ENCODE results near the gene CPED1. TPM values are rescaled to one million over a fixed set of nuclear protein-coding genes. Genes with fewer than 3 reads are reported as not detected.

Gene CPED1
- total RNA-seq, 1 donor from 2014 or later: 33.8 TPM

GRCh38 chr7:121107923-121108498, 119.5 kb downstream of the CPED1 start:
- Histone ChIP-seq H3K27ac (replicated peaks) (no peak overlapping the region), H3K4me3 (no peak overlapping the region), H3K36me3 (no peaks in the 10 kb centered on the region), H3K27me3 (ENCODE audit: low read depth) (no peaks in the 10 kb centered on the region), H3K4me1 (peaks cover 32% of the 10 kb centered on the region), H3K9me3 (replicated peaks) (no peaks in the 10 kb centered on the region)
- TF ChIP-seq CTCF (IDR thresholded peaks at IDR 0.05; ENCODE audit: borderline replicate concordance): peak; percentile 87
- intact Hi-C loops (cut with micrococcal nuclease): loop anchor here (10.0 kb wide), 1 partner anchor 303 kb away; no protein-coding TSS in a partner anchor
- DNase-seq: no peak

GRCh38 chr7:121109145-121109544, 120.6 kb downstream of the CPED1 start:
- no peak for TF ChIP-seq CTCF (IDR thresholded peaks at IDR 0.05; ENCODE audit: borderline replicate concordance)
- Histone ChIP-seq H3K4me3 (no peak overlapping the region), H3K36me3 (no peaks in the 10 kb centered on the region), H3K27ac (replicated peaks) (no peak overlapping the region), H3K4me1 (peaks cover 20% of the 10 kb centered on the region), H3K27me3 (ENCODE audit: low read depth) (no peaks in the 10 kb centered on the region), H3K9me3 (replicated peaks) (no peaks in the 10 kb centered on the region)
- intact Hi-C loops (cut with micrococcal nuclease): loop anchor here (10.0 kb wide), 1 partner anchor 304 kb away; no protein-coding TSS in a partner anchor
- no peak for DNase-seq

GRCh38 chr7:121113288-121113687, 124.8 kb downstream of the CPED1 start:
- H3K4me3 ChIP-seq: no peak overlapping the region
- no peaks in the 10 kb centered on the region for H3K27me3 ChIP-seq (ENCODE audit: low read depth)
- TF ChIP-seq CTCF (IDR thresholded peaks at IDR 0.05; ENCODE audit: borderline replicate concordance): no peak
- no peaks in the 10 kb centered on the region for H3K4me1 ChIP-seq
- H3K27ac ChIP-seq (replicated peaks): no peak overlapping the region
- intact Hi-C loops (cut with micrococcal nuclease): no loop called here
- DNase-seq: no peak
- H3K36me3 ChIP-seq: peaks cover 3% of the 10 kb centered on the region
- no peaks in the 10 kb centered on the region for H3K9me3 ChIP-seq (replicated peaks)

DNA sequence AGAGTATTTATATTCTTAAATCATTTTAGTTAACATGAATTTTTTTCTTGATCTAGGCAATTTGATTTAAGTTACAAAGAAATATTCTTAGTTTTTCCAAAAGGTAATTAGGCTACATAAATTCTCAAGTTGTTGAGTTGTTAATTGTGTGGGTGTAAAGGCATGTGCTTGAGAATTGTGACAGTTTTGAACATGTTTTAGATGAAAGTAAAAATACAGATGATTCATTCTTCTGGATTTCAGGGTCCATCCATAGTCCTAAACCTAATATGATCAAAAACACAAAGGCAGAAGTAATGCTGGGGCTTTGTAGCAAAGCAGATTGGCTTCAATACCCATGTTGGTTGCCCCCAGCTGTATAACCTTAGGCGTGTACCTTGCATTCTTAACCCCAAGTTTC, 127.9 kb downstream of the CPED1 start:
- intact Hi-C loops (cut with micrococcal nuclease): no loop called here
- H3K9me3 ChIP-seq (replicated peaks): no peaks in the 10 kb centered on the region
- peaks cover 8% of the 10 kb centered on the region for H3K36me3 ChIP-seq
- H3K4me1 ChIP-seq: no peaks in the 10 kb centered on the region
- no peak for DNase-seq
- TF ChIP-seq CTCF (IDR thresholded peaks at IDR 0.05; ENCODE audit: borderline replicate concordance): no peak
- no peak overlapping the region for H3K27ac ChIP-seq (replicated peaks)
- no peak overlapping the region for H3K4me3 ChIP-seq
- H3K27me3 ChIP-seq (ENCODE audit: low read depth): no peaks in the 10 kb centered on the region

- no peaks in the 10 kb centered on the region for H3K4me1 ChIP-seq
- no peak overlapping the region for H3K4me3 ChIP-seq
- H3K36me3 ChIP-seq: peaks cover 8% of the 10 kb centered on the region
- intact Hi-C loops (cut with micrococcal nuclease): no loop called here
- no peak overlapping the region for H3K27ac ChIP-seq (replicated peaks)
- no peak for DNase-seq
- no peak for TF ChIP-seq CTCF (IDR thresholded peaks at IDR 0.05; ENCODE audit: borderline replicate concordance)
- no peaks in the 10 kb centered on the region for H3K9me3 ChIP-seq (replicated peaks)
- no peaks in the 10 kb centered on the region for H3K27me3 ChIP-seq (ENCODE audit: low read depth)
Measured at GRCh38 chr7:121119047-121119446, 130.5 kb downstream of the CPED1 start.
